Measurements from ENCODE around the gene PI4KB. TPM values are rescaled to one million over a fixed set of nuclear protein-coding genes. Genes with fewer than 3 reads are reported as not detected.

The PI4KB gene
- total RNA-seq, 4 donors from 2014 or later, result 45.4 to 55.3 (median 49.4) TPM

DNA sequence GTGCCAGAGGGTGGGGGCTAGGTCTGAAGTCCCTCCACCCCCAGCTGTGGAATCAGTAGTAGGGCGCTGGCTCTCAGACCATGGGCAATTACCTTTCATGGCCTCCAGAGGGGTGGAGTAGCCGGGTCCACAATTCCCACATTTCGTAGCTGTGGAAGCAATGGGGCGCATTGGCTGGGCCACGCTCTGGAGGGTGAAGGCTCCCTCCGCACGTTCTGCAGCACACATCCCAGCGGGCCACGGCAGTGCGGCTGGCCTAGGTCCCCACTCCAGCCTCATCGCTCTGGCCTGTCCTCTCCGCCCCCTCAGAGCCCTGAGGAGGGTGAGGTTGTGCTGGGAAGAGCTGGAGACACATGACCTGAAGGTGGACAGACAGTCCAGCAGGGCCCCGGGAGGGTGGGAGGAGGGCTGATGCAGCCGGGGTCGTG lies 42.4 kb upstream of the PI4KB start:
- DNase-seq (ENCODE audit: low spot score in 2 of 2), result no peak
- 80 to 93% methylated on average over 15 of the region's 15 CpGs for WGBS, 2 donors
- TF ChIP-seq, protein P1, sequence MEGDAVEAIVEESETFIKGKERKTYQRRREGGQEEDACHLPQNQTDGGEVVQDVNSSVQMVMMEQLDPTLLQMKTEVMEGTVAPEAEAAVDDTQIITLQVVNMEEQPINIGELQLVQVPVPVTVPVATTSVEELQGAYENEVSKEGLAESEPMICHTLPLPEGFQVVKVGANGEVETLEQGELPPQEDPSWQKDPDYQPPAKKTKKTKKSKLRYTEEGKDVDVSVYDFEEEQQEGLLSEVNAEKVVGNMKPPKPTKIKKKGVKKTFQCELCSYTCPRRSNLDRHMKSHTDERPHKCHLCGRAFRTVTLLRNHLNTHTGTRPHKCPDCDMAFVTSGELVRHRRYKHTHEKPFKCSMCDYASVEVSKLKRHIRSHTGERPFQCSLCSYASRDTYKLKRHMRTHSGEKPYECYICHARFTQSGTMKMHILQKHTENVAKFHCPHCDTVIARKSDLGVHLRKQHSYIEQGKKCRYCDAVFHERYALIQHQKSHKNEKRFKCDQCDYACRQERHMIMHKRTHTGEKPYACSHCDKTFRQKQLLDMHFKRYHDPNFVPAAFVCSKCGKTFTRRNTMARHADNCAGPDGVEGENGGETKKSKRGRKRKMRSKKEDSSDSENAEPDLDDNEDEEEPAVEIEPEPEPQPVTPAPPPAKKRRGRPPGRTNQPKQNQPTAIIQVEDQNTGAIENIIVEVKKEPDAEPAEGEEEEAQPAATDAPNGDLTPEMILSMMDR (IDR thresholded peaks at IDR 0.05), result no peak
- H3K4me3 ChIP-seq (ENCODE audit: low read depth, poor library complexity, severe bottlenecking), result no peak overlapping the region
- intact Hi-C loops (cut with DNase I; ENCODE audit: low total_unique reads), result no loop called here

DNA sequence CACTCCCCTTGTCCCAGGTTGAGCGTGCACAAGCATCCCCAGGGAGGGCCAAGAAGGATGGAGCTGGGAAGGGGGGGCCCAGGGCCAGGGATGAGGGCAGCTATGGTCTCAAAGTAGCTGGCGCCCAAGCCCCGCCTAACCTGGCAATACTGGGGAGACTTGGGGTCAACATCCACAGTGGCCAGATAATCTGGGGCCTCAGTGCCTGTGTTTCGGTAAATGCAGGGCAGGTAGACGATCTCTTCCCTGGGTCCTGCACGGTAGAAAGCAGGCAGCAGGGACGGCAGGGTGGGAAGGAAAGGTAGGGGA lies 42.0 kb upstream of the PI4KB start:
- no peak for DNase-seq (ENCODE audit: low spot score in 2 of 2)
- intact Hi-C loops (cut with DNase I; ENCODE audit: low total_unique reads), result no loop called here
- no peak overlapping the region for H3K4me3 ChIP-seq (ENCODE audit: low read depth, poor library complexity, severe bottlenecking)
- TF ChIP-seq, protein P1 (IDR thresholded peaks at IDR 0.05), result no peak
- no peak for TF ChIP-seq POLR2A (IDR thresholded peaks at IDR 0.05)
- 90 to 95% methylated on average over 7 of the region's 7 CpGs for WGBS, 2 donors

DNA sequence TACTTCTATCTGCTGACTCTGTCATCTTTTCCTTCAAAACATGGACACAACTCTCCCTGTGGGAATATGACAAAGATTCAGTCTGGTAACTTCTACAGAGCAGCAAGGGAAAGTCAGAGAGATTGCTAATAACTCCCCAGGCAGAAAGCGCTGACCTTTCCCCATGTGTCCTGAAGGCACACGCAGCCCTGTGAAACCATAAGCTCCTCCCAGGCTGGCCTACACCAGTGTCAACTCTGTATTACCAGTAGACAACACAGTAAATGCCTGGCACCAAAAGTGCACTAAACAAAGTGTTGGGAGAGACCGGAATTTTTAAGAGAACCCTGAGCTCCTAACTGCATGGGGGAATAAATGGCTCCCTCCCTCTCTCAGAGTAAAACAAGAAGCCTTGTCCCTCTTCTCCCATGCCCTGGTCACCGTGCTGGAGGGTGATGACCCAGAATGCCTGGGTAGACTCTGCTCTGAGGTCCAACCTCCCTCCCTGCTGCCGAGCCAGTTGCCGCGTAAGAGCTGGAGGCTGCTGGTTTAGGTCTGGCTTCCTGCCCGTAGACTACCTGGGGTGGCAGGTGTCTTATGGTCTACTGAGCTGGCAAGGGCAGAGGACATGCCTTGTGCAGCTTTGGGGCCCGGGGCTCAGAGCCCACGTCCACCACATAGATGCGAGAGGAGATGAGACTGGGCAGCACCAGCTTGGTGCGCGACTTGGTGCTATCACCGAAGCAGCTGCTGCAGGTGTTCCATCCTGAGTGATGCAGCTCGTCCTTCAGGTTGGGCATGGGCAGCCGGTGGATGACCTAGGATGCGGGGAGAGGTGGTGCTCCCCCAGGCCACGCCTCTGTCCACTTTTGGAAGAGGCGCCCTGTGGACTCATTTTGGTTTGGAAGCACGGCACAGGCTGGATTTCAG lies 41.4 kb upstream of the PI4KB start:
- no peak overlapping the region for H3K4me3 ChIP-seq (ENCODE audit: low read depth, poor library complexity, severe bottlenecking)
- intact Hi-C loops (cut with DNase I; ENCODE audit: low total_unique reads), result no loop called here
- TF ChIP-seq, protein P1 (IDR thresholded peaks at IDR 0.05), result no peak
- TF ChIP-seq POLR2A (IDR thresholded peaks at IDR 0.05), result no peak
- WGBS, 2 donors, result 82 to 92% methylated on average over 17 to 19 of the region's 20 CpGs
- no peak for DNase-seq (ENCODE audit: low spot score in 2 of 2)

DNA sequence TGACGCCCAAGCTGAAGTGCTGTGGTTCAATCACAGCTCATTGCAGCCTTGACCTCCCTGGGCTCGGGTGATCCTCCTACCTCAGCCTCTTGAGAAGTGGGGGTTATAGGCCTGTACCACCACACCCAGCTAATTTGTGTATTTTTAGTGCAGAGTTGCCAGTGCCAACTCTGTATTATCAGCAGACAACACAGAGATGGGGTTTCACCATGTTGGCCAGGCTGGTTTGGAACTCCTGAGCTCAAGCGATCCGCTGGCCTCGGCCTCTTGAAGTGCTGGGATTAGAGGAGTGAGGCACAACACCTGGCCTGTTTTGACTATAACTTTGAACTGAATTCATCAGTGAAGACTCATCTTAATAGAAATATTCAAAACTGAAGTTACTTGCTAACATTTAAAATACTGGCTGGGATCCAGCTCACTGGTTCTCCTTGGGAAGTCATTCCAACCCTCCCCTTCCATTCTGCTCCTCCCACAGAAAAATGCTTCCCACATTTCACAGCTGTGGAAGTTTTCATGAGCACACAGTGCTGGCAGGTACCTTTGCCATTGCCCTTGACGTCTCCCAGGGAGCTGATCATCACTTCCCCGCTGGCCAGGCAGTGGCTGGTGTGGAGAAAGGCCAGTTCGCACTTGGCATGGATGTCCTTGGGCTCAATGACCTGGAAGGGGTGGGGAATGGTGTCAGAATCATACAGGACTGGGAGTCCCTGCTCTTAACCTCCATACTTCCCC lies 40.6 kb upstream of the PI4KB start:
- 83 to 84% methylated on average over 8 of the region's 8 CpGs for WGBS, 2 donors
- intact Hi-C loops (cut with DNase I; ENCODE audit: low total_unique reads), result no loop called here

DNA sequence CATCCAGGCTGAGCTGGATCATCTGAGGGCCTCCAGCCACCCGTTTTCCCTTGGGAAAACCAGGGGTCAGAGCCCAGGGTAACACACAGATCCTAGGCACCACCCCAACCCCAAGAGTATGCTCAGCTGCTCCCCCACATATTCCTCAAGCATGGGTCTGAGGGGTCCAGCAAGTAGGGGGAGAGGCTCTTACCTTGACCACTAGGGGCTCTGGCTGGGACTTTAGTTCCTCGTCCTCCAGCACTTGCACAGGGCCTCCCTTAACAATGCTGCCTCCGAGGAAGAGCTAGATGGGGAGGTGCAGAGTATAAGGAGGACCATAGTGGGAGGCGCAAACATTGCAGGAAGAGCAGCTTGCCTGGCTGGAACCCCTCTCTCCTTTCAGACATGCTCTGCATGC lies 37.8 kb upstream of the PI4KB start:
- WGBS, 2 donors, result 86 to 94% methylated on average over 4 of the region's 4 CpGs

More for the DNA sequence above, 40.6 kb upstream of the PI4KB start:
- TF ChIP-seq, protein P1 (IDR thresholded peaks at IDR 0.05), result no peak
- TF ChIP-seq POLR2A (IDR thresholded peaks at IDR 0.05), result no peak
- no peak for DNase-seq (ENCODE audit: low spot score in 2 of 2)
- H3K4me3 ChIP-seq (ENCODE audit: low read depth, poor library complexity, severe bottlenecking), result no peak overlapping the region

More for the DNA sequence above, 37.8 kb upstream of the PI4KB start:
- TF ChIP-seq, protein P1 (IDR thresholded peaks at IDR 0.05), result no peak
- TF ChIP-seq POLR2A (IDR thresholded peaks at IDR 0.05), result no peak
- intact Hi-C loops (cut with DNase I; ENCODE audit: low total_unique reads), result no loop called here
- DNase-seq (ENCODE audit: low spot score in 2 of 2), result no peak
- no peak overlapping the region for H3K4me3 ChIP-seq (ENCODE audit: low read depth, poor library complexity, severe bottlenecking)

All from lower leg skin (tissue), 4 donors.